HG03378 (cell line): Measurements from ENCODE around the gene TRHDE.

Source experiments
- ATAC-seq: cut with Tn5 transposase; IDR thresholded peaks from one replicate; pipeline ENCODE4 v1.9.1; 2021; ENCODE audit warnings: mild to moderate bottlenecking, moderate library complexity; ENCODE audit not compliant: unreplicated experiment

The TRHDE gene

DNA sequence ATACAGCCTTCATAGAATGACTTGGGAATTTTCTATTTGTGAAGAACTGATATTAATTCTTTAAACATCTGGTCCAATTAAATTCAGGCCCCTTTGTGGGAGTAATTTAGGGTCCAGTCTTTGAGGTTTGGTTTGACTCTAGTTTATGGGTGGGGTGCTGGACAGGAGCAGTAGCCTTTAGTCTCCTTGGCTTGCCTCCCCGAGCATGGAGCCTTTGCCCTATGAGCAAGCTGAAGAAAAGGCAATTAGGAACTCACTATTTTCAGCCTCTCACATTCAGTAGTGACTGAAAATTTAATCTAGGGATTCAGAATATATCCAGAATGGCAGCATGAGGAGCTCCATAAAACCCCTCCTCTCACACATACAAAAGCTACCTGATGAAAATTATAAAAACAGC lies 161.1 kb downstream of the TRHDE start:
- no peak for ATAC-seq

DNA sequence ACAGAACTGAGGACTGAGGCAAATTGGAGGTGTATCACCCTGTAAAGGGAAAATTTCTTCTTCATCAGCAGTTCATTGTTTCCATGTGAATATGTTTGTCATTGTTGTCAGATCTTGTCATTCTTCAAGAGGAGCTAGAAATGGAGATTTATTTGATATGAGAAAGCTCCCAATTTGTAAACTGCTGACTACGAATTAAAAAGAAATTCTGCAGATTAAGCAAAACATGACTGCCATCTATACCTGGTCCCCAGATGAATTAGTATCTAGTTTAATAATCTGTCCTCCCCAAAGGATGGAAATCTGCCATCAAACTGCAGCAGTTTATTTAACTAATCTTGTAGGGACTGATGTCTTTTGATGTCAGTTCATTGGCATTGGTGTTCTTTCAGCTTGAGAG lies 162.8 kb downstream of the TRHDE start:
- no peak for ATAC-seq

DNA sequence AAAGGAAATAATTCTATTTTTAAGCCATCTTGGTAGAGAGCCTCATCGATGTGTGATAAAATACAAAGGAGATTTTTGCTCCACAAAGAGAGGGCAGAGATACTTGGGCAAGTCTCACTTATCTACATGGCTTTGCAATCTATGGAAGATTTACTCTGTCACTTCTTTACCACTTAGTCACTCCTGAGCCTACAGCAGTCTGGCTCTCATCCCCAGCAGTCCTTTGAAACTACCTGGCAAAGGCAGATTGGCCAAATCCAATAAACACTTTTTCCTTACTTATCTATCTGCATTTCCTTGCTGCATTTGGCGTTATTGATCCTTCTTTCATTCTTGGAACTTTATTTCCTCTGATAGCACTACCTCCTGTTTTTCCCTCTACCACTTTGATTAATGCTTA lies 170.0 kb downstream of the TRHDE start:
- no peak for ATAC-seq

DNA sequence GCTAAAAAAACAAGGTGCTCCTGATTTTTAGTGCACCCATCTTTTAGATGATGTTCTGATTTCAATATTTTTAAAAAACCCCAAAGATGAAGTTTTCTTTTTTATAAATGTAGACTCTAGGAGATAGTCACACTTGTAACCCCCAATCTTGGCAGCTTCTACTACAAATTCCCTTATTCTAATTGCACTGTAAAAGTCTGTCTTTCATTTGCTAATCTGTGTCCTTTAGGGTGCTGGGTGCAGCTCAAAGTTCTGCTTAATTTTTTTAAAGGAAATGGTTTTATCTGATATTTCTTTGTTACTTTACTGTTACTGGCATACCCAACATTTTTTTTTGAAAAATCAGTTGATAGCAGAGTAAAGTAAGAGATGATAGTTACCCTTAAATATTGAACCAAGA lies 172.0 kb downstream of the TRHDE start:
- no peak for ATAC-seq

DNA sequence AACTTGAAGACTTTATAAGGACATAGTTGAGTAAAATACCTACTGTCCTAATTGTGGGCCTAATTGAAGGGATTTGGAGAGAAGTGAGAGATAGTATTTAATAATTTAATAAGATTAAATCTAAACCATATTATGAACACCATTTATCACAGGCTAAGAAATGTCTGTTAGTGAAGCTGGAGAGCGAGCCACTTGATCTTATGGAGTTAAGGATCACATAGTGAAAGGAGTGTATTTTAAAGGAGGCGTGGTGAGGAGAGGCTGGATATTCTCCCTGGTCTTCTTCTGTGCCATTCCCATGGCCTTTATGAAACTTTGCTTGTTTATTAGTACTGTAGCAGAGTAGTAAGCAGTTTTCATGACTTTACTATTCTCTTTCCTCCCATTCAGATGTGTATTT lies 172.4 kb downstream of the TRHDE start:
- no peak for ATAC-seq

DNA sequence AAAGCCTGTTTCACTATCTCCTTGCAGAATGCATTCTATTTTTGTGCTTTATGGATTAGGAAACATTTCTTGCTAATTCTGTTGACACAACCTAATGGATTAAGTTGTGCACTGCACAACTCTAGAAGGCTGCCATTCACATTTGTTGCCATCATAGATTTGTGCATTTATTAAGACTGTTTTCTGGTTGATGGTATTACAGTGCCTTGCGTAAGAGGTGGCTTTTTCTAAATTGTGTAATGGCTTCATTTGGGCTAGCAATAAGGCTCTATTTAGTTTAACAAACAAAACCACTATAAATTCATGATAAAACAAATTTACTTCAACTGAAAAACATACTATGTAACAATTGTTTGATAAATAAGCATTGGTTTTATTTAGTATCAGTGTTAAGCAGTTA lies 175.9 kb downstream of the TRHDE start:
- no peak for ATAC-seq

DNA sequence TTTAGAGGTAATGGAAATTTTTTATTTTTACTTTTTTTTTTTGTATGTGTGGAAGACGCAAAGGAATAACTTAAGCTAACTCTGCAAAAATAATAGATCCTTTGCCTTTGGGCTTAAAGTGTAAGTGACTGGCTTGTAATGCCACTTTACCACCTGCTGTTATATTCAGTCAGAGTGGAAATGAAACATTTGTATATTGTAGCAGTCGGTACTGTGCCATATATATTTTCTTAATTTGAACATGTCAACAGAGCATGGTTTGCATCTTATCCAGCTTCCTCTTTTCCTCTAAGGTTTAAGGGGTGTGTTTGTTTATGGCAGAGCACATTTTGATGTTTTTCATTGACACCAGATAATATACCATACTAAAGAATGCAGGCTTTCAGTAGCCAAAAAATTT lies 176.6 kb downstream of the TRHDE start:
- no peak for ATAC-seq

DNA sequence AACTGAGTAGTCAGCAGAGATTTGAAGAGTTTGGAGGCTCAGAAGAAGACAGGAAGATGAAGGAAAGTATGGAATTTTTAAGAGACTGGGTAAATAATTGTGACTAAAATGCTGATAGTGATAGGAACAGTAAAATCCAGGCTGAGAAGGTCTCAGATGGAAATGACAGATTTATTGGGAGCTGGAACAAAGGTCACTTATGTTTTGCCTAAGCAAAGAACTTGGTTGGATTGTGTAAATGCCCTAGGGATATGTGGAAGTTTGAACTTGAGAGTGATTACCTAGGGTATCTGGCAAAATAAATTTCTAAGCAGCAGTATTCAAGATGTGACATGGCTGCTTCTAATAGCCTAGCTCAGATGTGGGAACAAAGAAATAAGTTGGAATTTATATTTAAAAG lies 180.9 kb downstream of the TRHDE start:
- no peak for ATAC-seq

DNA sequence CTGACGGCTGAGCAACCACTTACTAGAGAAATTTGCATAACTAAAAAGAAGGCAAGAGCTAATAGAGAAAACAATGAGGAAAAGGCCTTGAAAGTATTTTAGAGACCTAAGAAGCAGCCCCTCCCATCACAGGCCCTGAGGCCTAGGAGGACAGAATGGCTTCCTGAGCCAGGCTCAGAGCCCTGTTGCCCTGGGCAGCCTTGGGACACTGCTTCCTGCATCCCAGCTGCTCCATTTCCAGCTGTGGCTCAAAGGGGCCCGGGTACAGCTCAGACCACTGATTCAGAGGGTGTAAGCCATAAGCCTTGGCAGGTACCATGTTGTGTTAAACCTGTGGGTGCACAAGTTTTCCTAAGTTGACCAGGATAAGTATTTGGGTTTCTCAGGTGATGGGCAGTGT lies 181.4 kb downstream of the TRHDE start:
- no peak for ATAC-seq

DNA sequence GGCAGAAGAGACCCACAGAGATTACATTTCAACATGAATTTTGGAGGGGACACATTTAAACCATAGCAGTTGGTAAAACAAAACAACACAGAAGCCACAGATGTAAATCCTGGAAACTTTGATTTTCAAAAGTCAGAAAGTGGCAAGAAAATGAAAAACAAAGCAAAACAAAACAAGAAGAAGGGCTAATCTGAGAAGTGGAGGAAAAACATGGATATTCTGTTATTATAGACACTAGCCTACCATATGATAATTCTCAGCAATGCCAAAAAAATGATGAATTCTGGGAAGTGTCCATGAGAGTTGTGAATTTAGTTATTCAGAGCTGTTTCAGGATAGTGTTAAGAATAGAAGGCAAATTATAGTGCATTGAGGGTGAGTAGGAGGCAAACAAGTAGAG lies 192.3 kb downstream of the TRHDE start:
- ATAC-seq, result no peak

DNA sequence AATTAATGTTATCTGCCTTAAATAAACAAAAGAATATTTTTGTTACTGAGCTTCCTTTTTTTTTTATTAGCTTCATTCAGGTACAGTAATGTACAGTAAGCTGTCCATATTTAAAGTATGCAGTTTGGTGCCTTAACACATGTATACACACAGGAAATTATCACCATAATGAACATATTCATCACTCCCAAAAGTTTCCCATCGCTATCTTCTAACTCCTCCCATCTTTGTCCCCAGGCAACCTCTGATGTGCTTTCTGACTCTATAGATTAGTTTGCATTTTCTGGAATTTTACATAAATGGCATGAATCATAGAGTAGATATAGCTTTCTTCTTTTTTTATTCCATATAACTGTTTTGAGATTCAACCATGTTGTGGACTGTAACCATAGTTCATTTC lies 193.0 kb downstream of the TRHDE start:
- ATAC-seq, result no peak

DNA sequence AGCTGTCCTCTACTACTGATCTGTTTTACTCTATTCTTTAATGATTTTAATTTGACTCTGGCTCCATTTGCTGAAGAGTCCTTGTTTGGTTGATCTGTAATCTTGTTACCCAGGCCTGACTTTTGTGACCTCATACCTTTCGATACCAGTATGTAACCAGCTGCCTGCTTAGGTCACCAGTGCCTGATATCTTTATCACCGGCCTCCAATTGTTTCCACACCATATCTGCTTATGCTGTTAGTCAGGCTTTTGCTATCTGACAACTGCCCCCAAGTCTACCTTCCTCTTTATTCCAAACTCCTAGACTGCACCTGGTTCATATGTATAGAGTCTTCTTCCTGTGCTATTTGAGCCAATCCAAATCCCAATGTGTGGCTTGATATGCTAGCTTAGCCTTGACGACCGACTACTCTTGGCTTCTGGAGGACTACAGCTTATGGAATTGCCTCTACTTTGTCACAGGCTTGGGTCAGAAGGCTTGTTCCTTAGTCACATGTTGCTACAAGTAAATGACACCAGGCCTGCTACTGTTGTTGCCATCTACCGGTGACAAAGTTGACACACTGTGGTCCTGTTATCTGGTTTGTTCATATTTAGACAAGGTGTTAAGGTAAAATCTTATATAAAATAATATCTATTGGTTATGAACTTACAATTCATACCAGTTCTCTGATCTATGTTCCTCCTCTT lies 193.9 kb downstream of the TRHDE start:
- ATAC-seq, result no peak

DNA sequence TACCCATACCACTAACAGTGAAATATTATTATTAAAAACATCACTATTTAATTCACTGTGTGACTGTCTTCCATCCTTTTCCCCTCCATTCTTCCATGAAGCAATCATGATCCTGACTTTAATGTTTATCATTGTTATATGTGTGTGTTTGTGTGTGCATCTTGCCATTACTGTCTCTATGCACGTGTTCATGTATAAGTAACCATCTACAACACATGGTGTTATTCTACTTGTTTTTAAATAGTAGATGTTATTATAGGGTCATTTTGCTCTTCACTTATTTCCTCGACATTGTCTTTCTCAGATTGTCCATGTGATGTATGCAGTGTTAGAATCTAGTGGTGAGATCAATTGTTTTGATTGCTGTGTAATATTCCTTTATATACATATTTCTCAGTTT lies 195.8 kb downstream of the TRHDE start:
- ATAC-seq, result no peak

DNA sequence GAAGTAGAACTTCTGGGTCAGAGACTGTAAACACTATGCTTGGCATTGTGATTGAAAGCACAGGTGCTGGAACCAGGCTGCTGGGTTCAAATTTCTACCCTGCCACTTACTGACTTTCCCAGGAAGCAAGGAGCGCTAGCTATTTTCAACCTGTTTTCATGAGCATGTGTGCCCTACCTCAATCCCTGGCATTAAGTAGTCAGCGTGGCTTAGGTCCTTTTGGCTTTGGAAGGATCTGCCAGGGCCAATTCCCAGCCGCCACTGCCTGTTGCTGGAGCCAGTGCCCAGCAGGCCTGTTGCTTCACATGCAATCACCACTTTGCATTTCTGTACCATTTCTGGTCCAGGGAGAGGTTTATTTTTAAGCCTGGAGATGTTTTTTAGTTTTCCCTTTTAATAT lies 196.3 kb downstream of the TRHDE start:
- ATAC-seq, result no peak

DNA sequence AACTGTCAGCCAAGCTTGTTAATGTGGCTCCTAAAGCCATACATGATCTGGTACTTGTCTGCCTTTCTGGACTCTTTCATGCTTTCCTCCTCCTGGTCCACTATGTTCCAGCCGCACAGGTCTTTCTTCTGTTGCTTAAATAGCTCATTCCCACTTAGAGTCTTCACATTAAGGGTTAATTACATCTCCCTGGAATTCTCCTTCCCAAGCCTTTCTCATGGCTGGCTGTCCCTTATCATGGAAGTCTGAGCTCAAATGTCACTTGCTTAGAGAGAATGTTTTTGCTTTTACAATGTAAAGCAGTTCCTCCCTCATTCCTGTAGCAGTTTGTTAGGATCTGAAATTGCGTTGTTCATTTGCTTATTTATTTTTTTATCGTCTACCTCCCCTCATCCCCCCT lies 199.6 kb downstream of the TRHDE start:
- ATAC-seq, result no peak

DNA sequence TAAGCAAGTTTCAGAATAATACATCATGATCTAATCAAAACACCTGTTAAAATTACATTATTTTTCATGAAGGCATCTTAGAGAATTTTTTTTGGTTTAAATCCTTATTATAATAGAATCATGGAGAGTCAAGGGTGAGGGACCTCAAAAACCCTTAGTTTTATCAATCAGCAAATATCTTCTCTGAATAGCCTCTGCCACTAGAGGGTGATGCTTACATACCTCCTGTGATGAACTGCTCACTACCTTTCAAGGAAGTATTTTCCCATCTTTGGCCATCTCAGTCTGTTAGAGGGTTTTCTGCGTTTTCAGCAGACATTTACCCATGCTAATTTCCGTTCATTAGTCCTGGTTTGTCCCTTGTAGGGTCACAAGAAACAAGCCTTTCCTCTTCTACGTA lies 200.2 kb downstream of the TRHDE start:
- no peak for ATAC-seq

DNA sequence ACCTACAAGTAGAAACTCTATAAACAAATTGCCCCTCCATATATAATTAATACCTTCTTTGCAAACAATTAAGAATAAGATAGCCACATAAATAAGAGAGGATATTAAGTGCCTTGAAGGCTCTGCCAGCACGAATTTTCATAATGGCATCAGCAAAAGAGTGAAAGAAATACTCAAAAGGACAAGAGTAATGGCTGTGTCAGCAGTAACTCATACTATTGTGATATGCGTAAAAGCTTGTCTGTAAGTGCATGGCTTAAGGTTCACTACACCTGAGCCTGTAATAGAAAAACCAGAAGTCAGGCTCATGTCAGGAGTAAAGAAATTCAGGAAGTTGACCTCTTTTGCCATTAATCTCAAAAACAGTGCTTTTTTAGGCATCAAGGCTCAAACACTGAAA lies 204.1 kb downstream of the TRHDE start:
- ATAC-seq, result no peak

DNA sequence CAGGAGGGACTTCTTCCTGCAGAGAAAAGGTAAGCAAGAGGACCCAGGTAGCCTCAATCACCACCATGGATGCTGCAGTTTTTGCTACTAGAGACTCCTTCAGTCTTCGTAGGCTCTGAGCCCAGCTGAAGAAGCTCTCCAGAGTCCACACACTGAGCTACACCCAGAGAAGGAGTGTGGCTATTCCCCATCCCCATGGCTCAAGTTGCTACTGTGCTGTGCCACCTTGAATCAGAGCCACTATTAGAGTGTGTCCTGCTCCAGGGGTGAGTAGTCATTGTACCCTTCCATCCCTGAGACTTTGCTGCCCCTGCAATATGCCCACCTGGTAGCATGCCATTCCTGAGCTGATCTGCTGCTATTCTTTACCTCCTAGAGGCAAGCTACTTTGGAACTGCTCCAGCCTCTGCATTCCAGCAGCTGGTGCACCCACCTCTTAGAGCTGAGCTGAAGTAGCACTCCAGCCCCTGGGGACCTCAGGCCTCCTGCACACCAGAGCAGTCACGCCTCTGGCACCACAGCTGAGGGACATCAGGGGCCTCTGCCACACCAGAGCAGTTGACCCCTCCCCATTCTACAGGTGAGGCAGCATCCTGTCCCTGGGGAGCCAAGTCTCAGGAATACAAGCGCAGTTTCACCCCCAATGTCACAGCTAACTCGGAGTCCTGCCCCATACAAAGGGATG lies 213.0 kb downstream of the TRHDE start:
- no peak for ATAC-seq

DNA sequence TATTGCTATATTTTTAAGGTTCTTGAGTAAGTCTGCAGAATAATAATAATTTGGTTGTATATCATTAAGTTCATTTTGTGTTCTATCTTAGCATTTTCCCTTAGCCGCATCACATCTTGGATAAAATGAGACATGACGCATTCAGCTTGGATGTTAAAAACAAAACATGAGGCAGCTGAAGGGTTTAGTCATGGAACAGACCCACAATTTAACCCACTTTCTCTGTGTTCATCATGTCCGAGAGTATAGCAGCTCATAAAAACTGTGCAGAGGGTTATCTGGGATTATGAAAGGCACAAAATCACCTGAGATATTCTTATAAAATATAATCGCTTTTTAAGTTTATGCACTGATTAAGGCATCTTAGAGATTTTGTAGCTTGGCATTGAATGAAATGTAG lies 219.3 kb downstream of the TRHDE start:
- ATAC-seq, result no peak

DNA sequence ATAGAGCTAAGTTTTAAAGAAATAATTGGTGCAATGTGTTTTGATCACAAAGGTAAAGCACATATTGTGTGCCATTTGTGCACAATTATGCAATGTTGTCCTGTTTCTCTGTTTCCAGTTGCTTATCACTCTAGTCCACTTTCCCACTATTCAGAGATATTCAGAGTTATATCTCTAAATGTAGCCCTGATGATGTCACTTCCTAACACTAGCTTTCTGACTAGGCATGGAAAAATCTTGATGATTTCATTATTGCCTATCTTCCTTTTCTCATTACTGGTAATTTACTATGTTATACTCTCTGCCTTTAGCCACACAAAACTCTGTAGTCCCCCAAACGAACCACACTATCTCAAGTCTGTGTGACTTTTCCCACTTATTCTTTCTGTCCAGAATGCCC lies 221.2 kb downstream of the TRHDE start:
- no peak for ATAC-seq

DNA sequence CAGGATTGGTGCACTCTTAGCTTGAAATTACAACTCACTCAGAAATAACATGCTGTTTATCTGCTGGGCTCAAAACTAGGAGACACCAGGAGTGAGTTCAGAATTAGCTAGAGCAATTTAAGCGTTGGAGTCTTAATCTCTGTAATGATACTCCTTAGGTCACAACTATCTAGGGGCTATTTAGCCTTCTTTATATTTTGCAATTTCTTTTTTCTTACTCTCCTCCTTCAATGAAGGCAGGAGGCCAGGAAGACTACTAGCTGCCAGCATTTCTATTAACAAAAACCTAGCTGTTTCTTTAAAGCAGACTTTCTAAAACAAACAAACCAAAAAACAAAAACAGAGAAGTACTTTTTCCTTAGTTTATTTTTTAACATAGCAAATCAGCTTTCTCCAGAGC lies 226.2 kb downstream of the TRHDE start:
- ATAC-seq, result no peak

DNA sequence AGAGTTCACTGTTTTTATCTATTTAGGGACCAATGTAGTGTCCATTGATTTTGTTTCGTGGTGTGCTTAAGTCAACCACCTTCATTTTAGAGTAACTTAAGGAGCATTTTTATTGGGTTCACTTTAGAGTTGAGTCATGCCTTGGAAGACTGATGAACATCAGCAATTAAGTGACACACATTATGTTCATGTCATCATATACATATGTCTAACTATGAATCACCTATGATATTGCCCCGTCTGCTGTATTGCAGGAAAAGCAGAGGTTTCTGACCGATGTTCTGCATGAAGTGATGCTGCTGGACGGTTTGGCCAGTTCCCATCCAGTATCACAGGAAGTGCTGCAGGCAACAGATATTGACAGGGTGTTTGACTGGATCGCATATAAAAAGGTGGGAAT lies 227.1 kb downstream of the TRHDE start:
- no peak for ATAC-seq

DNA sequence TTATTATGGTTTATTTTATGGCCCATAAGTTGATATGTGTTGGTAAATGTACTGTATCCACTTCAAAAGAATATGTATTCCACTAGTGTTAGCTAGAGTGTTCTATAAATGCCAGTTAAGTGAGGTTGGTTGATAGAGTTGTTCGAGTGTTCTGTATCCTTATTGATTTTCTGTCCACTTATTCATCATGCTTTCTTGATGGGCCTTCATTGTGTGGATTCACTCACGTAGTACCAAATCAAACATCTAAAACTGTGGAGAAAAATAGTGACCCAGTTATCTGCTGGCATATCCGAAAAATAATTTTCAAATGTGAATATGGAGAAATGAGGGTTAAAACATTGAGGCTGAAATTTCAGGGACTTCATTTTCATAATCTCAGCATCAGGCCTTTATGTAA lies 230.4 kb downstream of the TRHDE start:
- ATAC-seq, result no peak
